NCI-H2107 treated with DMSO at 0.1 percent for 48 hours (cell line): ENCODE data around the gene HOXD3.

ENCODE experiments used
- DNase-seq: peaks from one replicate; lab custom pipeline; 2025; ENCODE audit not compliant: unreplicated experiment; lab: John Stamatoyannopoulos, UW

Gene HOXD3

GRCh38 chr2:176121190-176122051 lies 35.7 kb upstream of the HOXD3 start:
- no peak for DNase-seq

DNA sequence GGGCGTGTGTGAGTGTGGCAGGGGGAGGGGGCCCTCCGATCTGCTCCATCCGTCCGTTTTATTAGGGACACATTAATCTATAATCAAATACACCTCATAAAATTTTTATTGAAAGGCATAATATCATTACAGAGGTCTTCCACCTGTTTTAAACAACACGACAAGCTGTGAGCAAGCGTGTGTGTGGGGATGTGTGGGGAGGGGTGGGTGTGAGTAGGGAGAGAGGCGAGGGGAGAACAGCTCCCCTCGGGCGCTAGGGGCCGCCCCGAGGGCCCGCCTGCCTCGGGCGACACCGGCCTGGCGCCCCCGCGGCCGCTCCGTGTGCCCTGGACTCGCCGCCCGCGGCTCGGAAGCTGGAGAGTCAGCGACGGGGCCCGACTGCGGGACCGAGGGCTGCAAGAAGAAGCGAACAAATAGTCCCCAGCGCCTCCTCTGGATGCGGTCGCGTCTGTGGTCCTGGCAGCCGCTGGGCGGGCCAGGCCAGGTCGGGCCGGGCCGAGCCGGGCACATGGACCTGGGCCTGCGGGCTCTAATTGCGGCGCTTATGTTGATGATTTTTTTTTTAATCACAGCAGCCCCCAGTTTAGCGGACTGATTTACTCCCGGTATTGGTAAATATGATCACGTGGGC lies 34.9 kb upstream of the HOXD3 start:
- DNase-seq: no peak

GRCh38 chr2:176122683-176123410 lies 34.3 kb upstream of the HOXD3 start, which contains the start of gene HOXD9:
TSS of gene HOXD9 (plus strand) at chr2:176122719. CDS start at chr2:176122769, 50 bp downstream.
- no peak for DNase-seq

DNA sequence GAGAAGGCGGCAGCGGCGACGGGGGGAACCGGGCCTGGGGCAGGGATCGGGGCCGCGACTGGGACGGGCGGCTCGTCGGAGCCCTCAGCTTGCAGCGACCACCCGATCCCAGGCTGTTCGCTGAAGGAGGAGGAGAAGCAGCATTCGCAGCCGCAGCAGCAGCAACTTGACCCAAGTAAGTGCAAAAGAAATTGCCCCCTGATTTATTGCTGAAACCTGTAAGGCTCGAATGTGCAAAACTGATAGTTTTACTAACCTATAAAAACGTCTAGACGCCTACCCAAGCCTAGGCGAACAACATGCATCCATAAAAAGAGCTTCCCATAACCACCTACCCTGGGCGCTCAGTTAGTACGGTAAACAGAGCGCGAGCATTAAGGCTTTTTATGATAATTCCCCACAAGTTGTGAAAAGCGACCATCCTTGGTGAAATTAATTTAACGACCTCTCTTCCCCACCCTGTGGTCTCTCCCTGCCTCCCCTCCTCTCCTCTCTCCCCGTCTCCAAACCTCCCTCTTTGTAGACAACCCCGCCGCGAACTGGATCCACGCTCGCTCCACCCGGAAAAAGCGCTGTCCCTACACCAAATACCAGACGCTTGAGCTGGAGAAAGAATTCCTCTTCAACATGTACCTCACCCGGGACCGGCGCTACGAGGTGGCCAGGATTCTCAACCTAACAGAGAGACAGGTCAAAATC lies 33.5 kb upstream of the HOXD3 start:
- no peak for DNase-seq

DNA sequence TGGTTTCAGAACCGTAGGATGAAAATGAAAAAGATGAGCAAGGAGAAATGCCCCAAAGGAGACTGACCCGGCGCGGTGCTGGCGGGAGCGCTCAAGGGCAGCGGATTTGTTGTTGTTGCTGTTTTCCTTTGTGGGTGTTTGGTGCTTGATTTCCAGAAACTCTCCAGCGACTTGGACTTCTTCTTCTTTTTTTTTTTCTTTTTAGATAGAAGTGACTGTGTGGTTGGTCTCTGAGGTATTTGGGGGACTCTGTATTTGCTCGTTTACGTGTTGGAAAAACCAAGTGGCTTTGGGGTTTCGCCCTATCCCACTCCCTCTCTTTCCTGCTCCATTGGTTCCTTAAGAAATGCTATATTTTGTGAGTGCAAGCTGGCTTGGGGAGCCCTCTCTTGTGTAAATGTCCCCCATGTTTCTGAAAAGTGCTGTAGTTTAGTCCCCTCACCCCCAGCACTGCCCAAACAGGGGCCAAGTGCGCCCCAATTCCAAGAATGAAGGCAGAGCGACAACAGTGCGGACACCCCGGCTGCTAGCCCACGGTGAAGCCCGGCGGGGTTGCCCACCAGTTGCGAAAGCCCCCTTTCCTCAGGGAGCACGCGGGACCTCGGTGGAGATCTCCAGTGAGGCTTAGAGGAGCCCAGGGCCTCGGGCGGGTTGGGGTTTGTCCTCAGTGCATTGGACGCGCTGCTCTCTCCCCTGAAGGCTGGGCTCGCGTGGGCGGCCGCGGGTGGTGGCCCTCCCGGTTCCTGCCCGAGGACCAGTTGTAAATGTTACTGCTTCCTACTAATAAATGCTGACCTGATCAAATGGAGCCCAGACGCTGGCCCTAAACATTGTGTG lies 32.8 kb upstream of the HOXD3 start:
- DNase-seq: no peak

DNA sequence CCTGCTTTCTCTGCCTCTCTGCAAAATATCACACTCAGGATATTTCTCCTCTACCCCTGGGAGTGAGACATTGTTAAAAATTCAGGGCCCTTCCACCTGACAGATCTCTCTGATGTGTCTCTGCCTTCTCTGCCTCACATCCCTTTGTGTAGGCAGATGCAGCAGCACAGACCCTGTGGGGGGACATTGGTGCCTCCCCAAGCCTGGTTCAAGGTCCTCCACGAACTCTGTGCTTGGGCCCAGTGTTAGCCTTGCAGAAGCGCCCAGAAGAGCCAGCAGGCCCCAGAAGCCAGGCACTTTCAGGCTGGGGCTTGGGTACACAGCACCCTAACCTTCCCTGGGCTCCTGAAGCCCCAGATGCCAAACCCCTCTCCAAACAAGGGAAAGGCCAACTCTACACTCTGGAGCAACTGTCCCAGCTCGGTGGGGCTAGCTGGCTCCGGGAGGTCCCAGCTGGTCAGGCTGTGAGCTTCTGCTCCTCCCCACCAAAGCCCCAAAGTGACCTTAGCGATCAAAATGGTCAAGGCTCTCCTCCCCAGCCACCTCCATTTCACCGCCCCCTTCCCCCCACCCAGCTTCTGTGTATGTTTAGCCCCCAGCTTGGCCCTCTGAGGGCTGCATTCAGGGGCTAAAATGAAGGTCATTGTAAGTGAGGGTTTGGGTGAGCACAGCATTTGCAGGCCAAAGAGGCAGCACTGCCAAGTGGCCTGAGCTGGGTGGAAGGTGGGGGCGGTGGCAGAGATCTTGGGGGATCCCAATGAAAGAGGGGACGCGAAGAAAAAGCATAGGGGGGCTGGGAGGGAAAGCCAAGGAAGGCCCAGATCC lies 31.9 kb upstream of the HOXD3 start:
- DNase-seq: no peak

DNA sequence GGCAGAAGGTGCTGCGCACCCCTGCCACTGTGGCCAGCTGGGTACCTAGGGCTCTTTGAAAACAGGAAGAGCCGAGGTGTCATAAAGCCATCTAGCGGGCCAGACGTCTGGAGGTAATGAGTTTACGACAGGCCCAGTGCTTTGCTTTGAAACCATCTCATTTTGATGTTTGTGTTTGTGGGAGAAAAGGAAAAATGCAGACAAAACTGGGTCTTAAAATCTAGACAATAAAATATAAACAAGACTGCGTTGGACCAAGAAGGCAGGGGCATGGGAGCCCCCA lies 31.4 kb upstream of the HOXD3 start:
- DNase-seq: no peak

DNA sequence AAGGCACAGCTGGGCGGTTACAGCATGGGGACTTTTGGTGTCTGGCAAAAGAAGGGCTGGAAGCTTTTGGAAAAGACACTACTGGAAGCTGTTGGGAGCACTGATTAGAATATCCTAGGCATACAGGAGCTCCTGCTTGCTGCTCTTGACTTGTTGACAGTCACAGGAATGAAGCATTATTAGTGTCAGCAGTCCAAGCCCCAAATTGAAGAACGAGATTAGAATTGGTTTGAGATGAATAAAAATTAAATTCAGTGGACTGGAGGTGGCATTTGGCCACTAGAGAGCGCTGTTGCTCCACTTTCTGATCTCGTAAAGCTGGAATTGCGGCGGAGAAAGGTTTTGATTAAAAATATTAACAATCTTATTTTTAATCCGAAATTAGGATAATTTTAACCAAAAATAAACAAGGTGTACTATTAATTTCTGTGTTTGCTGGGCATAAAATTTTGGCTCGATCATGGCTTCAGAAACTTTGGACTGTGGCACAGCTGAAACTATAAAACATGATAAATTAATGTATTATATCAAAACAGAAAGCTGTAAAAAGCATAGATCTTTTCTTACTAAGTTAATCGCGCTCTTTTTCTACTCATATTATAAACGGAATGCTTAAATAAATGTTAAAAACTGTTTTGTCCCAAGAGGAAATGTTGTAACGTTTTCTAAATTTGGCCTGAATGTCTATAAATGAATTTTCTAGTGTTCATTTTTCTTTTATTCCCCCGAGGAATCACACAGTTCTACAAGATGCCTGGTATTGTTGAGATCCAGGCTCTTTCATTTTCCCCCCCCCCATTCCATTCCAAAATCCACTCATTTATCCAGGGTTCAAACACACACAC lies 30.0 kb upstream of the HOXD3 start:
- no peak for DNase-seq

DNA sequence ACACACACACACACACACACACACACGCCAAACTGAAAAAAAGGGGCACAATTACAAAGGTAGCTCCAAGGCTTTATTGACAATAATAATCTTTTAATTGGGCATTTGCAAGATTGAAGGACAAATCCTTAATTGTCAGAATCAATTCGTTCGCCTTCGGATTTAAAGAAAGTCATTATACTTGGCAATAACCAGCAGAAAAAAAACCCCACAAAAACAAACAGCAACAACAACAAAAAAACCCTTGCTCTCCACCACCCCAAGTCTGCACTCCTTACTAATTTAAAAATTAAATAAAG lies 29.4 kb upstream of the HOXD3 start:
- no peak for DNase-seq

DNA sequence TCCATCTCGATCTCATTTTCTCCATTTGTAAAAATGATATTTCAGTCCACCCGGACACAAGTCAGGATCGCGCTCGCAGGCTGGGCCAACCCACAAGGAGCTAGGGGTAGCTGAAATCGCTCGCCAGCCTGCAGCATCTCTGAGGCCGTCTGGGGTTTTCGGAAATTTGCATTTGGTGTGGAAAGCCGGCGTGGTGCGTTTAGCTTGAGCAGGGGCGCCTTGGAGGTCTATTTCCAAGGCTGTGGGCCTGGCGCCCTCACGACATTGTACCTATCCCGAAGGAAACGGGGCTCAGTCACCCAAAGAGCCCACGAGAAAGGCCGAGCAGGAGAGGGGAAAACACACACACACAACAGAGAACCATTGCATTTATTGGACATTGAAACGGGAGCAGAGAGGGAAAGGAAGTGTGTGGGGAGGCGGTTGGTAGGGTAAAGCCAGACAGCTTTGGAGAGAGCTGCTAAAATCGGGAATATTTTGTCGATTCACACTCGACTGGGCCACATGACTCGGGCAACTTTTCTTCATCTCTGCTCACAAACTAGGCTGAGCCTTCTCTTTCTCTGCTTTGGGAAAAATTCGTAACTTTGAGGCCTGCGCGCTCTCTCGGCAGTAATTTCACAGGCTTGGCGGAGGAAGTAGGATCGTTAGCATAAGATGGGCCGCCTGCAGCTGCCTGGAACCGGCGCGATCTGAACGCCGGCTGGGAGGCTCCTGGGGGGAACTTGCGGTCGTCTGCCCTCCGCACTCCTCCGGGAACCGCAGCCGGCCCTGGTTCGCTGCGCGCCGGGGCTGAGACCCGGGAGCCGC lies 28.7 kb upstream of the HOXD3 start:
- DNase-seq: no peak

DNA sequence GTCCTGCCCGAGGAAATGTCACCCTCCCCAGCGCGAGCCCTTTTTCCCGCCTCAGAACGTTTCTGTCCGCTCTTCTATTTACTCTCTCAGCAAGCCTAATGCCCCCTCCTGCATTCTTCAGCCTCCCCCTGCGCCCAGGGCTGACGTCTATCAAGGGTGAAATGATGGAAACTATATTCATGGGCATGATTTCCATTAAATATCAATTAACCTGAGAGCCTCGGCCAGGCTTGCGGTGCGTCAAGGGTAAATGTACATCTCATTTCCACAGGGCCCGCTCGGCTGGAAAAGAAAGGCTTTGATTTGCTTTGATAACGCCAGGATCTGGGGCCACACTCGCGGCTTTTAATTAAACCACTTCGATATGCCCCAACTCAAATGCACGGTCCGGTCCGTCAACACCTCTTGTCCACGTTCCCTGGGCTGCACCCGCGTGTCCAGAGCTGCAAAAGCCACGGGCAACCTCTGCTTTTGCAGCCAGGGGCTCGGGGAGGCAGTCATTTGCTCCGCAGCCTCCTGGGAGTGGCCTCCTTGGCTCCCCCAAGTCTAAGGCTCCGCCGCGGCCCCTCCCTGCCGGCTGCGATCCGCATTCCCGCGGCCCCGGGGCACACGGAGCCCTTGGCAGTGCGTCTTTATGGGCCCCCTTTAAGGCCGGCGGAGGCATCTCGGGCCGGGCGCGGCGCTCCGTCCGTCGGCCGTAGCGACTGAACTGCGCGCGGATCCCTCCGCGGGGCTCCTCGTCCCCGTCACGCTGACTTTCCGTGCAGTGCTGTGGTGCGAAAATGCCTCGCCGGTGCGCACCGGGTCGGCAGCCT lies 27.9 kb upstream of the HOXD3 start, which contains the start of gene HOXD8:
TSS of gene HOXD8 (plus strand) at position 724 of the 815 bp plus-strand sequence. CDS start 662 bp downstream, outside the sequence.
- DNase-seq: no peak

DNA sequence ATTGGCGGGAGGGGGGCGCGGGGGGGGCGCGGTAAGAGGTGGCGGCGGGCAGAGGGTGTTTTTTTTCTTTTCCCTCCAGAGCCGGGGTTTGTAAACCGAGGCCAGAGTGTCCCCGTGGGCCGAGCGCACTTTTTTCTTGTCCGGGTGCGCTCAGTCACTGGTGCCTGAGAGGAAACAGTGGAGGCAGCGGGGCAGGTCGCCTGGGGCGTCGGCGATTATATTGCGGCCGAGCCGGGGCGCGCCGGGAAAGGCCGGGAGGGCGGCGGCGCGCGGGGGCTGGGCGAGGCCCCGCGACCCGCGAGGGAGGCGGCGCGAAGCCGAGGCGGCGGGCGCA lies 27.3 kb upstream of the HOXD3 start:
- DNase-seq: no peak

GRCh38 chr2:176130147-176130956 lies 26.8 kb upstream of the HOXD3 start:
- DNase-seq: no peak

- no peak for DNase-seq
These were observed 25.9 kb upstream of the HOXD3 start for GRCh38 chr2:176130957-176131847.

GRCh38 chr2:176131848-176132158 lies 25.3 kb upstream of the HOXD3 start:
- no peak for DNase-seq
